IPS-18c (cell line): ENCODE results near the gene KRTAP4-12.
"Not testable (repeated sequence)": the region's sequence is repeated elsewhere in the genome, so short reads cannot be mapped to it uniquely, and the experiment has no call there.

Source experiments
- H3K4me3 ChIP-seq: 2 replicates; pipeline ENCODE4 v1.7.0; 2013; ENCODE audit warnings: low read depth, mild to moderate bottlenecking, low read length, moderate library complexity; ENCODE audit not compliant: insufficient read depth
- H3K9me3 ChIP-seq: one replicate; pipeline ENCODE4 v1.6.1; 2013; ENCODE audit warnings: mild to moderate bottlenecking, low read length, moderate library complexity; ENCODE audit not compliant: control insufficient read depth, insufficient read depth

Gene KRTAP4-12

GRCh38 chr17:41123991-41124371 is at the start of gene KRTAP4-12:
TSS of gene KRTAP4-12 (minus strand) at chr17:41124182. CDS start at chr17:41124122, 60 bp downstream.
- not testable (repeated sequence) for H3K4me3 ChIP-seq, H3K9me3 ChIP-seq

GRCh38 chr17:41171886-41172285 is 47.9 kb upstream of the KRTAP4-12 start:
- H3K9me3 ChIP-seq: no peaks in the 10 kb centered on the region
- no peak overlapping the region for H3K4me3 ChIP-seq

GRCh38 chr17:41168121-41168520 is 44.1 kb upstream of the KRTAP4-12 start, which contains the start of gene KRTAP4-3:
TSS of gene KRTAP4-3 (minus strand) at chr17:41168221. CDS start at chr17:41168172, 49 bp downstream.
- Histone ChIP-seq H3K9me3 (no peaks in the 10 kb centered on the region), H3K4me3 (no peak within 1 kb of the TSS)

GRCh38 chr17:41167561-41167960 is 43.6 kb upstream of the KRTAP4-12 start:
- H3K9me3 ChIP-seq: no peaks in the 10 kb centered on the region
- H3K4me3 ChIP-seq: no peak overlapping the region

GRCh38 chr17:41163828-41164227 is 39.8 kb upstream of the KRTAP4-12 start:
- H3K4me3 ChIP-seq: no peak overlapping the region

GRCh38 chr17:41160648-41161047 is 36.7 kb upstream of the KRTAP4-12 start, which contains the start of gene KRTAP4-4:
TSS of gene KRTAP4-4 (minus strand) at chr17:41160748. CDS start at chr17:41160691, 57 bp downstream.
- no peaks in the 10 kb centered on the region for H3K9me3 ChIP-seq
- no peak within 1 kb of the TSS for H3K4me3 ChIP-seq

More at GRCh38 chr17:41163828-41164227, 39.8 kb upstream of the KRTAP4-12 start:
- H3K9me3 ChIP-seq: no peaks in the 10 kb centered on the region

- H3K4me3 ChIP-seq, H3K9me3 ChIP-seq: not testable (repeated sequence)
These were observed 36.2 kb upstream of the KRTAP4-12 start for GRCh38 chr17:41160190-41160589.

DNA sequence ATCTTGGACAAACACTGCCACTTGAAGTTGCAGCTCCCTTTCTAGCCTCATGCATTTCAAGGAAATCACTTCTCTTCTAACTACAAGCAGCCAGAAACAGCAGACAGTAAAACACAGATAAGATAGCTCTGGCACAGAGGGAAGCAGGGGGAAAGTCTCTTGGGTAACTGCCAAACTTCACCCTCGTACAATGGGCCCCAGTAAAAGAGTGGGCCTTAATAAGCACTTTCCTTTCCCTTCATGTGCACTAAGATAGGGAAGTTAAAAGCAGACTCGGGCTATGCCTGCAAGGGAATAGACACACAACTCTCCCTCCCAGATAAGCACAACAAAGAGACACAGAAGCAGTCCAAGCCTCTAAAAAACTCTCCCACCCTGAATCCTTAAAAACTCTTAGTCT is 29.9 kb upstream of the KRTAP4-12 start:
- H3K9me3 ChIP-seq: no peaks in the 10 kb centered on the region
- no peak overlapping the region for H3K4me3 ChIP-seq

DNA sequence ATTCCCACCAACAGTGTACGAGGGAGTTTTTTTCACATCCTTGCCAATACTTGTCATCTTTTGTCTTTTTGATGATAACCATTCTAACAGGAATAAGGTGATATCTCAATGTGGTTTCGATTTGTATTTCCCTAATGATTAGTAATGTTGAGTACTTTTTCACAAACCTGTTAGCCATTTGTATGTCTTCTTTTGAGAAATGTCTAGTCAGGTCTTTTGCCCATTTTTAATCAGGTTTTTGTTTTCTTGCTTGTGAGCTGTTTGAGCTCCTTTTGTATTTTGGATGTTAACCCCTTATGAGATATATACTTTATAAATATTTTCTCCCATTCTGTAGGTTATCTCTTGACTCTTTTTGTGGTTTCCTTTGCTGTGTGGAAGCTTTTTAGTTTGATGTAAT is 27.5 kb upstream of the KRTAP4-12 start:
- H3K4me3 ChIP-seq: no peak overlapping the region
- no peaks in the 10 kb centered on the region for H3K9me3 ChIP-seq

- no peaks in the 10 kb centered on the region for H3K9me3 ChIP-seq
- H3K4me3 ChIP-seq: no peak overlapping the region
These were observed 26.0 kb upstream of the KRTAP4-12 start for GRCh38 chr17:41150026-41150425.

- no peaks in the 10 kb centered on the region for H3K9me3 ChIP-seq
These were observed 25.6 kb upstream of the KRTAP4-12 start, which contains the start of gene KRTAP4-5 for GRCh38 chr17:41149652-41149985. TSS of gene KRTAP4-5 (minus strand) at chr17:41149825. CDS start at chr17:41149767, 58 bp downstream.

DNA sequence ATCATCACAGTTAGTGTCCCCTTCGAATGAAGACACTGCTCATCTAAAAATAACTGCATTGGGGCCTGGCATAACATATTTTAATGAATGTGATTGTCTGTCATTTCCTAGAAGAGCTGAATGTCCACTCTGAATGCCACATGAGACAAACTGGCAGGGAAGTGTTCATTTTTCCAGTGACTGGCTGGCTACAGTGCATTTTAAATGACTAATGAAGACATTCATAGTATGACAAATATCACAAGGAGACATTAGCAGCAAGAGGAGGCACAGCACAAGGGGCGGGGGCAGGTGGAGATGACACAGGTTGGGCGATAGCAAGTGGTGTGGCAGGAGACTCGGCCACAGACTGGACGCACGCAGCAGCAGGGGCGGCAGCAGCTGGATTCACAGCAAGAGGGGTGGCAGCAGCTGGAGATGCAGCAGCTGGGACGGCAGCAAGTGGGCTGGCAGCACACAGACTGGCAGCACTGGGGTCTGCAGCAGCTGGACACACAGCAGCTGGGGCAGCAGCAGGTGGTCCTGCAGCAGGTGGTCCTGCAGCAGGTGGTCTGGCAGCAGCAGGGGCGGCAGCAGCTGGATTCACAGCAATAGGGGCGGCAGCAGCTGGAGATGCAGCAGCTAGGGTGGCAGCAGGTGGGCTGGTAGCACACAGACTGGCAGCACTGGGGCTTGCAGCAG is 25.1 kb upstream of the KRTAP4-12 start:
- H3K4me3 ChIP-seq, H3K9me3 ChIP-seq: not testable (repeated sequence)

More at GRCh38 chr17:41149652-41149985, 25.6 kb upstream of the KRTAP4-12 start, which contains the start of gene KRTAP4-5:
- H3K4me3 ChIP-seq: no peak within 1 kb of the TSS

- Histone ChIP-seq H3K9me3 (no peaks in the 10 kb centered on the region), H3K4me3 (no peak overlapping the region)
These were observed 23.7 kb upstream of the KRTAP4-12 start for GRCh38 chr17:41147531-41148204.

DNA sequence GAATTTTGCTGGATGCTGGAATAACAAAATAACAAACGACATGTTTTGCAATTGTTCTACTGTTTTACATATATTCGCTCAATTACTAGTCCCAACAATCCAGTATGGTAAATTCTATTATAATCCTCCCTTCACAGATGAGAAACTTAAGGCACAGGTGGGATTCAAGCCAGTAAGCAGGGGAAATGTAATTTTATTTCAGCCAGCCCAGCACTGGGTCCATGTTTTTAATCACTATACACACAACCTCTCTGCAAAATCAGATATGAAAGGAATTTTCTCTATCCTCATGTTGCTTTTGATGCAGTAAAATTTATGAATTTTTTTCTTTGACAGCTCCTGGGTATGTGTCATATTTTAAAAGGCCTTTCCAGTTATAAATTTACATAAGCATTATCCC is 21.3 kb upstream of the KRTAP4-12 start:
- H3K4me3 ChIP-seq: no peak overlapping the region
- H3K9me3 ChIP-seq: peaks cover 2% of the 10 kb centered on the region

- no peak overlapping the region for H3K4me3 ChIP-seq
- H3K9me3 ChIP-seq: peaks cover 5% of the 10 kb centered on the region
These were observed 20.9 kb upstream of the KRTAP4-12 start for GRCh38 chr17:41144846-41145245.

GRCh38 chr17:41141361-41141760 is 17.4 kb upstream of the KRTAP4-12 start:
- peaks cover 5% of the 10 kb centered on the region for H3K9me3 ChIP-seq
- H3K4me3 ChIP-seq: no peak overlapping the region

DNA sequence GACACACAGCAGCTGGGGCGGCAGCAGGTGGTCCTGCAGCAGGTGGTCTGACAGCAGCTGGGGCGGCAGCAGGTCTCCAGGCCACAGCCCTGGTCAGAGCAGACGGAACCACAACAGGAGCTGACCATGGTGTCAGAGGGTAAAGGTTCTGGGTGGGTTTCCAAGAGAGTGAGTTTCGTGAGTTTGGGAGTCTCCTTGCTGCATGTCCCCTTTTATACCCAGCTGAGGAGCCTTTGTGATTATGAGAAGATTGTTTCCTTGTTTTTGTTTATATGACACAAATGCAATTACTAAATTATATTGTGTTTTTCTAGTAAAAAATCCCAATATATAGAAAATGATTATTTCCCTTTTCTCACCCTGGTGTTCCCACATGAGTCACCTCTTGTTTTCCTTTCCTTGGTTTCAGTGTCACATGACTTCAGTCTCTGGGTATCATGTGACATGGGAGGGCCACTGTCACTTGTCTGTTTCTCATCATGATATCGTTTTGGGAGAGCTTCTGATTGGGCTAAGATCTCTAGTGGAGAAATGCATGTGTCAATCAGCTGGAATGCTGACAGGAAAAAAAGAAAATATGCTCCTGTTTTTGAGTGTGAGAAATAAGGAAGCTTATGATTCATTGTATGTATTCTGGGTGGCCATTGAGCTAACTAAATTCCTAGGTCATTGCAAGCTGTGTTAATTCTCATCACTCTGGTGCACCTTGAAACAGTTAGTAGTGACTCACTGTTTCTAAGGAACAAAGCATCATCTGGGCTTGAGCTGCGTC is 16.6 kb upstream of the KRTAP4-12 start, which contains the start of gene KRTAP4-6:
Gene KRTAP4-6, minus strand, starts transcription at position 185 of the 772 bp plus-strand sequence. Its CDS starts 57 bp downstream, at position 128.
- peaks cover 5% of the 10 kb centered on the region for H3K9me3 ChIP-seq
- H3K4me3 ChIP-seq: no peak within 1 kb of the TSS
